Measurements from ENCODE around the gene CAV3.

Gene CAV3

DNA sequence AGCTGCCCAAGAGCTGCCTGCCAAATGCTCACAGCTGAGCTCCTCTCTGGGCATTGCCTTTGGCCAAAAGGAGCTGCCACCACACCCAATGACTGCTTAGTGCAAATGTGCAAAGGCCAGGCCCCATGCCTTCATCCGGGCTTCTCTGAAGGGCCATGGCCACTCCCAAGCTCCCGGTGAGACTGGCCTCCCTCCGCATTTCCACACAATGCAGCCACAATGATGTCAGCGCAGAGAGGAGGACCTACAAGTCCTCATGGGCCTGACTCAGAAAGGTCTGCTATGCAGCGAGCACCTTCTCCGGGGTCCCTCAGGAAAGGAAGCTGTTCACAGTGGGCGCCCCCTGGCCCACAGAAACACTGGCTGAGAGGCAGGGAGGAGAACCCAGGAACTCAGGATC is 23.1 kb downstream of the CAV3 start:
- H3K36me3 ChIP-seq (ENCODE audit: control insufficient read depth, insufficient read depth, low read length): no peaks in the 10 kb centered on the region
- no peak overlapping the region for H3K9ac ChIP-seq (ENCODE audit: low read length)
- H3K4me1 ChIP-seq (ENCODE audit: control insufficient read depth, insufficient read depth, low read length): no peaks in the 10 kb centered on the region
- no peak overlapping the region for H3K4me3 ChIP-seq (ENCODE audit: low read length)
- no peaks in the 10 kb centered on the region for H3K9me3 ChIP-seq (ENCODE audit: control insufficient read depth, low read length)
- H3K27me3 ChIP-seq (ENCODE audit: control insufficient read depth, insufficient read depth, low read length): no peaks in the 10 kb centered on the region

DNA sequence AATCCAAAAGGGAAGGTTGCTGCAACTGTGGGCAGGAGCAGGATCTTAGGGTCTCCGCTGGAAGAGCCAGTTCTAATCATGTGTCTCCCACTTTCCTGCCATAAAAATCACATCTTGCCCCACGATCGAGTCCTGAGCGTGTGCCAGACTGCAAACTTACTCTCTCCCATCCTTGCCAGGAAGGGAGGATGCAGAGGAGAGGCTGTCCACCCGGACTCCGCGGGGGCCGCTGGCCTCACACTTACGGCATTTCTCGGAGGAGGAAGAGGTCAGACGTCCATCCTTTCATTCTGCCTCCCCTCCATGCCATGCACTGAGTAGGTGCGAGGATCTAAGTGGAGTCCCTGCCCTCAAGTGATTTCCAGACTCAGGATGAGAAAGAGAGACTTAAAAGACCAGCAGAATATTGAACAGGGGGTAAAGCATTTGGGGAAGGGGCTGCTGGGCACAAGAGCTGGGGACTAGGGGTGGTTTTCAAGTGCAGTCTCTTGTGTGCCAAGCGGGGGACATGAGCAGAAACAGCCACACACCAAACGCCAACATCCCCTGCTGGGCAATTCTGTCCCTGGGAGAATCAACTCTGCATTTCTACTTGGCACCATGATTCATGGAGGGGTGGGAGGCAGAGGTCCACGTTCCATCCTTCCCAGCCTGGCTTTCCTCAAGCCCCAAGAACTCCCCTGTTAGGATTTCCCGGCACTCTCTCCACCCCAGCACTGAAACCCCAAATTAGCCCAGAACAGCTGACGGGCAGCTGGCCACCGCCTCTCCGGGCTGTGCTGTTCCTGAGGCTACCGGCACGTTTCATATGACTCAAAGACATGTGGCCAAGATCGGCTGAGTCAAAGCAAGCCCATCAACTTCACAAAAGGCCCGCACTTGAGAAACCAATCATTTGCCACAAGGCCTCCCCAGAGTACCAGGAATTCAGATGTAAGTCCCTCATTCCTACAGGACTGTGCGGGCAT is 24.2 kb downstream of the CAV3 start:
- Histone ChIP-seq H3K36me3 (ENCODE audit: control insufficient read depth, insufficient read depth, low read length) (no peaks in the 10 kb centered on the region), H3K4me1 (ENCODE audit: control insufficient read depth, insufficient read depth, low read length) (no peaks in the 10 kb centered on the region), H3K27me3 (ENCODE audit: control insufficient read depth, insufficient read depth, low read length) (no peaks in the 10 kb centered on the region), H3K9ac (ENCODE audit: low read length) (no peak overlapping the region), H3K4me3 (ENCODE audit: low read length) (no peak overlapping the region), H3K9me3 (ENCODE audit: control insufficient read depth, low read length) (no peaks in the 10 kb centered on the region)

DNA sequence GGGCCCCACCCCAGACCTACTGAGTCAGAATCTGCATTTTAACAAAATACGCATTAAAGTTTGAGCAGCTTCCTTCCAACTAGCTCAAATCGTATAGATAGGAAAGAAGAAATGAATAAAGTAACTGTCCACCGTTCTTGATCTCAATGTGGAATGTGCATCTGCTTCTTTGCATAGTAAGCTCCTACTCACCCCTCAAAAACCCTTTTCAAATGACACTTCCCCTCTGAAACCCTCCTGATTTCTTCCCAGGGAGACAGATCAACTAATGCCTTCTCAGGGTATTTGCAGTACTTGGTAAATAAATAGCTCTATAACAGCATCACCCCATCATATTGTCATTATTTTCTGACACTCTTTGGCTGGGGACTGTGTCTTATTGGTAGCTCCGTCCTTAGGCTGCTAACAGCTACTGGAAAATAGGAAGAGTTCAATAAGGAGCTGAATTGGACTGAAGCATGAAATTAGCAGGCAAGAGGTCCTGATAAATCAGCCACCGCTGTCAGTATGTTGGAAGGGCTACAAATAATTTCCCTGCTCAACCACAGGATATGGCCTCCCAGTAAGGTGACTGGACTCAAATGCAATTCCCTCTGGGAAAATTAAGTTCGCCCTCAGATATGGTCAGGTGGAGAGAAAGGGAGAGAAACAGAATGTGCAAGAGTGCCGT is 25.6 kb downstream of the CAV3 start:
- H3K9me3 ChIP-seq (ENCODE audit: control insufficient read depth, low read length): no peaks in the 10 kb centered on the region
- no peak overlapping the region for H3K9ac ChIP-seq (ENCODE audit: low read length)
- H3K4me1 ChIP-seq (ENCODE audit: control insufficient read depth, insufficient read depth, low read length): no peaks in the 10 kb centered on the region
- H3K4me3 ChIP-seq (ENCODE audit: low read length): no peak overlapping the region
- no peaks in the 10 kb centered on the region for H3K27me3 ChIP-seq (ENCODE audit: control insufficient read depth, insufficient read depth, low read length)
- no peaks in the 10 kb centered on the region for H3K36me3 ChIP-seq (ENCODE audit: control insufficient read depth, insufficient read depth, low read length)

DNA sequence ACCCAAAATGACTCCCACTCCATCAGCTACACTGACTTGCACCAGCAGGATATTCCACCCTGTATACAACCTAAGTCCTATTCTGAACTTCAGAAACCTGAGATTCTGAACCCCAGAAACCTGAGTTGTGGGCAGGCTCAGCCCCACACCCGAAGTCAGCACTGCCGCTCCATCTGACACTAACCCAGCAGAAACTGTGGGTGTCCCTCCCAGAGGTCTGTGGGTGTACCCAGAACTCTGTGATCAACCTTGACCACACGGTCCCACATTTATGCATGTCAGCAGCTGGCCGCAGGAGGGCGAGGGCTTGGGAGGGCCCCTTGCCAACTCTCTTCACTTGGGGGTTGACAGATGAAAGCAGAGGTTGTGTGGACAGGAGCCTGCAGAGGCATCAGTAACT is 26.5 kb downstream of the CAV3 start:
- no peaks in the 10 kb centered on the region for H3K36me3 ChIP-seq (ENCODE audit: control insufficient read depth, insufficient read depth, low read length)
- no peak overlapping the region for H3K9ac ChIP-seq (ENCODE audit: low read length)
- no peaks in the 10 kb centered on the region for H3K27me3 ChIP-seq (ENCODE audit: control insufficient read depth, insufficient read depth, low read length)
- no peaks in the 10 kb centered on the region for H3K9me3 ChIP-seq (ENCODE audit: control insufficient read depth, low read length)
- no peak overlapping the region for H3K4me3 ChIP-seq (ENCODE audit: low read length)
- no peaks in the 10 kb centered on the region for H3K4me1 ChIP-seq (ENCODE audit: control insufficient read depth, insufficient read depth, low read length)

DNA sequence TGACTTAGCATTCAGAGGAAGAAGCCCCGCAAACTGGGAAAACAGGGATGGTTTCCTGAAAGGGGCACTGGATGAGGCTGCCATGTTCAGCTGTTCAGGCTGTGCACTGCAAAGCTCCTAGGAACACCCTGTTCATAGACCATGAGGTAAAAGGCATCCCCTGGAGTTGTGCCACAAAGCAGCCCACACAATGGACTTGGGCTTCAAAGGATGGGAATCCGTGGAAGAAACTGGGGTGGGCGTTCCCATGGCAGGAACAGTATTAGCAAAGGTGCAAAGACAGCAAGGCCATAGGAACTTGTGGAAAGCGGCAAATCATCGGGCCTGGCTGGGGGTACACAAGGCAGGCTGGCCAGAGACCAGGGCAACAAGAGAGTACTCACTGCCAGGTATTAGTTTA is 26.9 kb downstream of the CAV3 start:
- Histone ChIP-seq H3K4me1 (ENCODE audit: control insufficient read depth, insufficient read depth, low read length) (no peaks in the 10 kb centered on the region), H3K36me3 (ENCODE audit: control insufficient read depth, insufficient read depth, low read length) (no peaks in the 10 kb centered on the region), H3K27me3 (ENCODE audit: control insufficient read depth, insufficient read depth, low read length) (no peaks in the 10 kb centered on the region), H3K4me3 (ENCODE audit: low read length) (no peak overlapping the region), H3K9me3 (ENCODE audit: control insufficient read depth, low read length) (no peaks in the 10 kb centered on the region), H3K9ac (ENCODE audit: low read length) (no peak overlapping the region)

DNA sequence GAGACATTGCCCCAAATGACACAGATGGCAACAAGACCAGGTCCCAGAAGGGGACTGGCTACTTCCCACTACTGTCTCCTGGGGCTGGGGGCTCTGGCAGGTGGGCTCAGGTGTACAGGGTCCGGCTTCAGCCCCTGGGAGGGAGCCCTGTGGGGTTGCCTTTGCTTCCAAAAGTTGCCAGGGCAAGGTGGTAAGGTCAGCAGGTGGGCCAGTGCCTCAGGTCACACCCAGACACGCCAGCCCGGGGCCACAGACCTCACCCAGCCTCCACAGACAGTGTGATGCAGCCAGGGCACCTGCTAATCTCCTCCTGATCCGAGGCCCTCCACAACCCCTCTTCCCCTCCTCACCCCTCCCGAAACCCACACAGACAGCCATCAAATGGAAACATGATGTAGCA is 28.3 kb downstream of the CAV3 start:
- H3K9me3 ChIP-seq (ENCODE audit: control insufficient read depth, low read length): no peaks in the 10 kb centered on the region
- H3K9ac ChIP-seq (ENCODE audit: low read length): no peak overlapping the region
- no peaks in the 10 kb centered on the region for H3K4me1 ChIP-seq (ENCODE audit: control insufficient read depth, insufficient read depth, low read length)
- H3K4me3 ChIP-seq (ENCODE audit: low read length): no peak overlapping the region
- peaks cover 4% of the 10 kb centered on the region for H3K27me3 ChIP-seq (ENCODE audit: control insufficient read depth, insufficient read depth, low read length)
- H3K36me3 ChIP-seq (ENCODE audit: control insufficient read depth, insufficient read depth, low read length): no peaks in the 10 kb centered on the region

DNA sequence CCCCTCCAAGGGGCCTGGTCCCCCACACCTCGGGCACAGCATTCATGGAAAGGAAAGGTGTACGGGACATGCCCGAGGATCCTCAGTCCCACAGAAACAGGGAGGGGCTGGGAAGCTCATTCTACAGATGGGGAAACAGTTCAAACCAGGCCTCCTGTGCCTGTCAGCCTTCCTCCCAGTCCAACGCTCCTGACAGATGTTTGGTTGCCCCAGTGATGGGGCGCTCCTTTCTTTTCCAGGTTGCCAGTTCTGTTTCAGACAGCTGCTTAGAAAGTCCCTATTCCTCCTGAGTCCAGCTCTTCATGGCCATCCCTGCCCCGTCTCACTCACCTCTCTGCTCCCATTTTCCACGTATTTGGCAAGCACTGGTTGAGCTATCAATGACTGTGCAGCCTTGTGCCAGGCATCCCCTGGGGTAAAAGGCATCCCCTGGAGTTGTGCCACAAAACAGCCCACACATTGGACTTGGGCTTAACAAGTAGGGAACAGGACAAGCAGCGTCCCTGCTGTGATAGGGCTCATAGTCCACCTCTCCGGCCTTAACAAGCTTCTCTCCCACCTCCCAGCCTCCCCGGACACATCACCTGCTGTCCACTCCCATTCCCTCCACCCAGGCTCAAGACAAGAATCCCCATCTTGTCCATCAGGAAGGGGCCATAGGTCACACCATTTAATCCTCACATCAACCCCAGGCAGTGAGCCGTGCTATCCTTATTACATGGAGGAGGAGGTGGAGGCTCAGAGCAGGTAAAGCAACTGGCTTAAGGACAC is 29.2 kb downstream of the CAV3 start:
- Histone ChIP-seq H3K9me3 (ENCODE audit: control insufficient read depth, low read length) (no peaks in the 10 kb centered on the region), H3K36me3 (ENCODE audit: control insufficient read depth, insufficient read depth, low read length) (no peaks in the 10 kb centered on the region), H3K9ac (ENCODE audit: low read length) (no peak overlapping the region), H3K27me3 (ENCODE audit: control insufficient read depth, insufficient read depth, low read length) (peaks cover 13% of the 10 kb centered on the region), H3K4me3 (ENCODE audit: low read length) (no peak overlapping the region), H3K4me1 (ENCODE audit: control insufficient read depth, insufficient read depth, low read length) (peaks cover 7% of the 10 kb centered on the region)

DNA sequence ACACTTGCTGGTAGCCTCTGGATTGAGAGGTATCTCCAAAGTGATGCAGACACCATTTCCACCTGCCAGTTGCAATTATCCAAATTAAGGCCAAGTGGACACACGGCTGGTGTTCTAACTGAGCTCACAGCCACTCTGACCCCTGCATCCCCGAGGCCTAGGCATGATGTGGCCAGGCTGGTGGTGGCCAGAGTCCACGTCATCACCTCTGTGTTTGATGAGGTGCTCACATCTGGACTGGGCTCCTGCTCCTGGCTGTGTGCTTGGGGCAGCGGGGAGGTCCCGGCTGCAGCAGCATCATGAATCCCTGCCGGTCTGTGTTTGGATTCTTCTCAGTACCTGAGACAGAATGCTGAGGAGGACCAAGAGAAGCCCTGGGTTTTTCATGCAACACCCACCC is 30.9 kb downstream of the CAV3 start:
- Histone ChIP-seq H3K4me1 (ENCODE audit: control insufficient read depth, insufficient read depth, low read length) (peaks cover 25% of the 10 kb centered on the region), H3K36me3 (ENCODE audit: control insufficient read depth, insufficient read depth, low read length) (no peaks in the 10 kb centered on the region), H3K4me3 (ENCODE audit: low read length) (no peak overlapping the region), H3K27me3 (ENCODE audit: control insufficient read depth, insufficient read depth, low read length) (peaks cover 31% of the 10 kb centered on the region), H3K9ac (ENCODE audit: low read length) (no peak overlapping the region), H3K9me3 (ENCODE audit: control insufficient read depth, low read length) (no peaks in the 10 kb centered on the region)

DNA sequence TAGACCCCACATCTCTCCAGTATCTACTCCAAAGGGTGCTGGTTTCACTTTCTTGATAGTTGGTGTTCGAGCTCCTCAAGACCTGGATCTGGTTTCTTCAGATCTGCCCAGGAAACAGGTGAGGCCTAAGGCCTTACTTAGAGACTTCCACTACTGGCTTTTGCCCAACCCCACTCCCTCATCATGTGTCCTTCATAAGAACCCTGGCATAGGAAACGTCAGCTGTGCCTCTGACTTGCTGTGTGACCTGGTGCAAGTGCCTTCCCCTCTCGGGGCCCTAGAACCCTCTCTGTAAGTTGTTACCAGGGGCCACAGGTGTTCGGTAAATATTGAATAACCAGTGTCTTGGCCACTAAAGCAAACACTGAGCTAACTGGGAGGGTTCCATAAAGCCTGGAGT is 31.9 kb downstream of the CAV3 start:
- H3K4me1 ChIP-seq (ENCODE audit: control insufficient read depth, insufficient read depth, low read length): peaks cover 25% of the 10 kb centered on the region
- no peak overlapping the region for H3K9ac ChIP-seq (ENCODE audit: low read length)
- H3K4me3 ChIP-seq (ENCODE audit: low read length): no peak overlapping the region
- H3K27me3 ChIP-seq (ENCODE audit: control insufficient read depth, insufficient read depth, low read length): peaks cover 41% of the 10 kb centered on the region
- H3K9me3 ChIP-seq (ENCODE audit: control insufficient read depth, low read length): no peaks in the 10 kb centered on the region
- no peaks in the 10 kb centered on the region for H3K36me3 ChIP-seq (ENCODE audit: control insufficient read depth, insufficient read depth, low read length)

DNA sequence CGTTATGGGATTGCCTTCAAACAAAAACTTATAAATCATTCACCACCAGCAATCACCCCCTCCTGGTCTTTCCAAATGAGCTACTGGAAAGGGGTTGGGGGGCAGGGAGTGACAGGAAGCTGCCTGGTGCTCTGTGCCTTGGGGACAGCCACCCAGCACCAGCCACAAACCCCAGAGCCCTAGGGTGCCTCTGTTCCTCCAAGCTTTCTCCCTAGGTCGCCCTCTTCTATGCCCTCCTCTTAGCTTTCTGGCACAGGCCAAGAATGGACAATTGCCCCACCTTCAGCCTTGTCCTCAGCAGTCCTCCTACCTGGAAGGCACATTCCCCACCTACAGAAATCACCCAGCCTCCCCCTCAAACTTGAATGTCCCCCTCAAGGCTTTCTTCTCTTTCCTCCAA is 32.5 kb downstream of the CAV3 start:
- no peak overlapping the region for H3K9ac ChIP-seq (ENCODE audit: low read length)
- H3K4me1 ChIP-seq (ENCODE audit: control insufficient read depth, insufficient read depth, low read length): peaks cover 25% of the 10 kb centered on the region
- H3K4me3 ChIP-seq (ENCODE audit: low read length): no peak overlapping the region
- no peaks in the 10 kb centered on the region for H3K36me3 ChIP-seq (ENCODE audit: control insufficient read depth, insufficient read depth, low read length)
- no peaks in the 10 kb centered on the region for H3K9me3 ChIP-seq (ENCODE audit: control insufficient read depth, low read length)
- H3K27me3 ChIP-seq (ENCODE audit: control insufficient read depth, insufficient read depth, low read length): peaks cover 45% of the 10 kb centered on the region

DNA sequence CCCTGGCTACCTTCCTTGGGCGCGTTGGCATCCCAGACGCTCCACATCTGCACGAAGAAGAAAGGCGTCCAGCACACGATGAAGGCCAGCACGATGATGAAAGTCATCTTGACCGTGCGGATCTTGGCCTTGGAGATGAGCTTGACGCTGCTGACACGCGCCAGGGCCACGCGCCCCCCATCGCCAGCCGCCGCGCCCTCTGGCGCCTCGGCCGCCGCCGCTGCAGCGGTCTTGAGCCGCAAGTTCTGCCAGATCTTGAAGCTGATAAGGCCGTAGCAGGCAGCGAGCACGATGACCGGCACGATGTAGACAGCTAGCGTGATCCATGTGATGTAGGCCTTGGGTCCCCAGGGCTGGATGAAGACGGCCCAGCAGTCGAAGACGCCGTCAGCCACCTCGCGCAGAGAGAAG is 33.7 kb downstream of the CAV3 start:
- H3K9ac ChIP-seq (ENCODE audit: low read length): no peak overlapping the region
- no peak overlapping the region for H3K4me3 ChIP-seq (ENCODE audit: low read length)
- H3K9me3 ChIP-seq (ENCODE audit: control insufficient read depth, low read length): no peaks in the 10 kb centered on the region
- H3K4me1 ChIP-seq (ENCODE audit: control insufficient read depth, insufficient read depth, low read length): peaks cover 25% of the 10 kb centered on the region
- peaks cover 45% of the 10 kb centered on the region for H3K27me3 ChIP-seq (ENCODE audit: control insufficient read depth, insufficient read depth, low read length)
- H3K36me3 ChIP-seq (ENCODE audit: control insufficient read depth, insufficient read depth, low read length): no peaks in the 10 kb centered on the region

Data from mucosa of stomach (tissue), 1 donor.